Activated CD8-positive, alpha-beta T cell treated with anti-CD3 and anti-CD28 coated beads for 36 hours (primary cell): ENCODE results near the gene NPM1. TPM values are rescaled to one million over a fixed set of nuclear protein-coding genes. Genes with fewer than 3 reads are reported as not detected.

Experiments
- ATAC-seq: fragments of 200-7000 bp; cut with Tn5 transposase; one replicate; pipeline ENCODE4 v1.10.0; 2021; ENCODE audit warnings: mild to moderate bottlenecking, moderate library complexity
- CTCF ChIA-PET: fragments of 350-600 bp; sonication (Branson Sonifier 250); formaldehyde crosslinking; loops from one replicate; lab custom pipeline; 2021; ENCODE audit warnings: antibody characterized with exemption; lab: Charles Lee
- POLR2A ChIA-PET: fragments of 350-600 bp; sonication (Branson Sonifier 250); formaldehyde crosslinking; loops from one replicate; lab custom pipeline; 2021; ENCODE audit warnings: antibody characterized with exemption; lab: Charles Lee
- DNase-seq: peaks from one replicate; pipeline ENCODE4 v3.0.0-alpha.2; 2020
- H3K27ac Mint-ChIP-seq: one replicate; pipeline ENCODE4 v1.8.0; 2021; ENCODE audit warnings: mild to moderate bottlenecking, mixed read lengths
- H3K27me3 Mint-ChIP-seq: one replicate; pipeline ENCODE4 v1.8.0; 2021; ENCODE audit warnings: mixed read lengths
- H3K36me3 Mint-ChIP-seq: one replicate; pipeline ENCODE4 v1.8.0; 2021; ENCODE audit warnings: low read depth, mixed read lengths
- H3K4me1 Mint-ChIP-seq: one replicate; pipeline ENCODE4 v1.8.0; 2021; ENCODE audit warnings: low read depth, mixed read lengths
- H3K4me3 Mint-ChIP-seq: one replicate; pipeline ENCODE4 v1.8.0; 2021; ENCODE audit warnings: mild to moderate bottlenecking, moderate library complexity, mixed read lengths
- H3K9me3 Mint-ChIP-seq: one replicate; pipeline ENCODE4 v1.8.0; 2021; ENCODE audit warnings: mixed read lengths
- intact Hi-C: fragments of 100-400 bp; cut with micrococcal nuclease; formaldehyde crosslinking; loops from one replicate; pipeline ENCODE4 v1.10.0; 2022
- total RNA-seq, 2 experiments: library from RNA; stranded (reverse); gene quantifications; one replicate each; pipeline ENCODE4 v1.2.3, GENCODE V29; 2021
- TF ChIP-seq, protein P1 (sequence below): fragments of 200-600 bp; IDR thresholded peaks from one replicate; pipeline ENCODE4 v1.8.0; 2022; ENCODE audit warnings: antibody characterized with exemption, mild to moderate bottlenecking

The NPM1 gene, protein sequence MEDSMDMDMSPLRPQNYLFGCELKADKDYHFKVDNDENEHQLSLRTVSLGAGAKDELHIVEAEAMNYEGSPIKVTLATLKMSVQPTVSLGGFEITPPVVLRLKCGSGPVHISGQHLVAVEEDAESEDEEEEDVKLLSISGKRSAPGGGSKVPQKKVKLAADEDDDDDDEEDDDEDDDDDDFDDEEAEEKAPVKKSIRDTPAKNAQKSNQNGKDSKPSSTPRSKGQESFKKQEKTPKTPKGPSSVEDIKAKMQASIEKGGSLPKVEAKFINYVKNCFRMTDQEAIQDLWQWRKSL
- total RNA-seq: 1,000 to 10,000 TPM; 3,203 to 3,498 TPM

DNA sequence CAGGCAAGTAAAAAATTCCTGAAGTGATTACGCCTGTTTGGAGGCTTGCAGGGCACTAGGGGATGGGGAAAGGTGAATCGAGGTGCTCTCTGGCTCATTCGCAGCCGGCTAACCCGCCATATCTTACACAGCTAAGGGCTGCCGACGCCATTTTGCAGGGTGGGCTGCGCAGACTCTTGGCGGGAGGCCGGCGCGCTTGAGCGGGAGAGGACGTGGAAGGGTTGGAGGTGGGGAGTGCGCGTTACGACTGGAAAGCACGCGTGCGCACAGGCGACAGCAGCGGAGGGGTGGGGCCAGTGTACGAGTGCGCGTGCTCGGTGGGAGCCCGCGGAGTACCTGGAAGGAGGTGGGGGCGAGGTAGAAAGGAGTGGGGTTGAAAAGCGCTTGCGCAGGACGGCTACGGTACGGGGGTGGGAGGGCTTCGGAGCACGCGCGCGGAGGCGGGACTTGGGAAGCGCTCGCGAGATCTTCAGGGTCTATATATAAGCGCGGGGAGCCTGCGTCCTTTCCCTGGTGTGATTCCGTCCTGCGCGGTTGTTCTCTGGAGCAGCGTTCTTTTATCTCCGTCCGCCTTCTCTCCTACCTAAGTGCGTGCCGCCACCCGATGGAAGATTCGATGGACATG lies at the start of gene NPM1:
TSS of gene NPM1 (plus strand) at position 505 of the 625 bp plus-strand sequence. CDS start at position 605, 100 bp downstream.
- TF ChIP-seq, protein P1, sequence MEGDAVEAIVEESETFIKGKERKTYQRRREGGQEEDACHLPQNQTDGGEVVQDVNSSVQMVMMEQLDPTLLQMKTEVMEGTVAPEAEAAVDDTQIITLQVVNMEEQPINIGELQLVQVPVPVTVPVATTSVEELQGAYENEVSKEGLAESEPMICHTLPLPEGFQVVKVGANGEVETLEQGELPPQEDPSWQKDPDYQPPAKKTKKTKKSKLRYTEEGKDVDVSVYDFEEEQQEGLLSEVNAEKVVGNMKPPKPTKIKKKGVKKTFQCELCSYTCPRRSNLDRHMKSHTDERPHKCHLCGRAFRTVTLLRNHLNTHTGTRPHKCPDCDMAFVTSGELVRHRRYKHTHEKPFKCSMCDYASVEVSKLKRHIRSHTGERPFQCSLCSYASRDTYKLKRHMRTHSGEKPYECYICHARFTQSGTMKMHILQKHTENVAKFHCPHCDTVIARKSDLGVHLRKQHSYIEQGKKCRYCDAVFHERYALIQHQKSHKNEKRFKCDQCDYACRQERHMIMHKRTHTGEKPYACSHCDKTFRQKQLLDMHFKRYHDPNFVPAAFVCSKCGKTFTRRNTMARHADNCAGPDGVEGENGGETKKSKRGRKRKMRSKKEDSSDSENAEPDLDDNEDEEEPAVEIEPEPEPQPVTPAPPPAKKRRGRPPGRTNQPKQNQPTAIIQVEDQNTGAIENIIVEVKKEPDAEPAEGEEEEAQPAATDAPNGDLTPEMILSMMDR: no peak
- ChIA-PET POLR2A (interaction anchor here (0.6 to 4.9 kb wide), 23 partner anchors 8 to 1942 kb away, joined by 3 to 86 read pairs (median 5); partner anchors contain the start of genes FBXW11 and FGF18), CTCF (interaction anchor here (0.6 to 2.3 kb wide), 4 partner anchors 12 to 482 kb away, joined by 3 to 5 read pairs (median 4); no protein-coding TSS in a partner anchor)
- peak within 1 kb of the TSS; percentile 98 for H3K4me3 Mint-ChIP-seq
- intact Hi-C loops: no loop called here
- ATAC-seq: peak; percentile 84
- DNase-seq: peak; percentile 97
- peaks cover 37% of the 10 kb centered on the region for H3K4me1 Mint-ChIP-seq
- peaks cover 3% of the 10 kb centered on the region for H3K27me3 Mint-ChIP-seq
- peak within 1 kb of the TSS; percentile 100 for H3K27ac Mint-ChIP-seq
- H3K36me3 Mint-ChIP-seq: peaks cover 49% of the 10 kb centered on the region
- H3K9me3 Mint-ChIP-seq: no peaks in the 10 kb centered on the region

DNA sequence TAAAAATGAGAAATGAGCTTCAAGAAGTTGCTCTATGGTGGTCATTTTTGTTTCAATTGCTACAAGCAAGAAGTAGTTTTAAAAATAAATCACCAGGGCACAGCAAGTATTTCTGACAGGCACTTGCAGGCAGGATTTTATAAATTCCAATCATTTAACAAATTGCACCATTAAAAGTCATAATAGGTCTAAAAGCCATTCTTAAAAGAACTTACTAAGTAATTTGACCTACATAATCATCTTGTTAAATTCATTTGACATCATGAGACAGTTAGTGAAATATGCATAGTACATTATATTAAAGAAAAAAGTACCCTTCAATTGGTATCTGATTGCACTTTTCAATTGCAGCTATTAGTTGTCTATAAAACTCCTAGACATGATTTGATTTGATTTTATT lies 47.6 kb upstream of the NPM1 start:
- CTCF ChIA-PET: interaction anchor here (1.3 to 2.2 kb wide), 2 partner anchors 31 to 133 kb away, joined by 3 to 11 read pairs; partner anchors contain the start of gene TLX3
- intact Hi-C loops: no loop called here

DNA sequence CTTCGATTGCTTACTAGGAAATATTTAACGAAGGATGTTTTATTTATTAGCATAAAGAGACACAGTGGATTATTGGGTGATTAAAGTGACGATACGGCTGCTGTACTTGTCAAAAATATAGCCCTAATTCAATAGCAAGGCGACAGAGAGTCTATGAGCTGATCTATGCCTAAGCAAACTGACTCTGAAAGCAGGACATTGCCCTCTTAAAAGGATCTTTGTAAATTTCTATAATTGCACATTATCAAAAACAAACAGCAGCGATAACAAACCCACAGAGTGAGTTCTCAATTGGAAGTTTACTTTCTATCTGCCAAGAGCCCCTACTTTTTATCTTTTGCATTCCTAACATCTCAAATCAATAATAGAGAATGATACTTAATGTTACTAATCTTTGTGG lies 47.2 kb upstream of the NPM1 start:
- Mint-ChIP-seq H3K4me3 (no peak overlapping the region), H3K4me1 (peaks cover 10% of the 10 kb centered on the region), H3K27me3 (peaks cover 30% of the 10 kb centered on the region), H3K9me3 (no peaks in the 10 kb centered on the region), H3K36me3 (no peaks in the 10 kb centered on the region), H3K27ac (no peak overlapping the region)
- POLR2A ChIA-PET: no interaction called here
- DNase-seq: no peak
- ATAC-seq: no peak
- intact Hi-C loops: no loop called here
- CTCF ChIA-PET: interaction anchor here (1.3 to 2.2 kb wide), 2 partner anchors 32 to 133 kb away, joined by 3 to 11 read pairs; partner anchors contain the start of gene TLX3
- TF ChIP-seq, protein P1: no peak

More for the DNA sequence above, 47.6 kb upstream of the NPM1 start:
- Mint-ChIP-seq H3K4me3 (no peak overlapping the region), H3K9me3 (no peaks in the 10 kb centered on the region), H3K36me3 (no peaks in the 10 kb centered on the region), H3K27ac (no peak overlapping the region), H3K27me3 (peaks cover 32% of the 10 kb centered on the region), H3K4me1 (peaks cover 10% of the 10 kb centered on the region)
- POLR2A ChIA-PET: no interaction called here
- no peak for DNase-seq
- no peak for ATAC-seq
- TF ChIP-seq, protein P1: no peak

DNA sequence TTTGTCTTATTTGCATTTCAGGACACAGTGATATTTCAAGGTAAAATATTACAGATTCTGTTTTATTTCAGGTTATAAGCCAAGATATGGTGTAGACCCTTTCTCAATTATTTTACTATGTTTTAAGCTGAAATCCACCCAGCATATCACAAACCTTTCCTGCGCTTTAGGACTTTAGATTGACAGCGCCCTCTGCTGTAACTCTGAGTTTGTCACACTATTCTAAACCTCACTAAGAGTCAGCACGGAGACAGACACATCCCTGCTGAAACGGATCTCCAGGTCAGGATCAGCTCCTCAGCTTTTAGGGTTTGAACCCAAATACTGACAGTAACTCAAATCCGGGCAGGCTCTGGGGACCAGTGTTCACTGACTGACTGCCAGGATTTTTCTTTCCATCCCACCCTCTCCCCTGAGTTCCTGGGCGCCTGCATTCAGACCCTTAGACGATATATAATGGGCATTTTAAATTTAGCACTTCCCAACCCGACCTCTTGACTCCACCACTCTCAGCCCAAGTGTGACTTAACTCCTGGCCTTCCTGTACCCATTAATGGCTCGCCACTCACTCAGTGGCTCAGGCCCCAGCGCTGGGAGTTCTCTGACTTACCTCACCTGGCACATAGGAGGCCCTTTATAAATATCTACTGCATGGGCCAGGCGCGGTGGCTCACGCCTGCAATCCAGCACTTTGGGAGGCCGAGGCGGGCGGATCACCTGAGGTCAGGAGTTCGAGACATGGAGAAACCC lies 45.1 kb upstream of the NPM1 start:
- ATAC-seq (peak; percentile 49), DNase-seq (peak; percentile 64)
- no peaks in the 10 kb centered on the region for H3K36me3 Mint-ChIP-seq
- H3K9me3 Mint-ChIP-seq: no peaks in the 10 kb centered on the region
- ChIA-PET POLR2A (interaction anchor here (1.3 kb wide), 1 partner anchor 10 kb away, joined by 5 read pairs; no protein-coding TSS in a partner anchor), CTCF (interaction anchor here (0.6 to 3.9 kb wide), 20 partner anchors 10 to 703 kb away, joined by 3 to 36 read pairs (median 4); no protein-coding TSS in a partner anchor)
- TF ChIP-seq, protein P1: peak; percentile 63
- H3K27ac Mint-ChIP-seq: no peak overlapping the region
- intact Hi-C loops: no loop called here
- no peaks in the 10 kb centered on the region for H3K4me1 Mint-ChIP-seq
- H3K4me3 Mint-ChIP-seq: no peak overlapping the region
- H3K27me3 Mint-ChIP-seq: peaks cover 15% of the 10 kb centered on the region
